ENCODE measurements around the gene UBALD2. TPM values are rescaled to one million over a fixed set of nuclear protein-coding genes. Genes with fewer than 3 reads are reported as not detected.
"Not testable (repeated sequence)": the region's sequence is repeated elsewhere in the genome, so short reads cannot be mapped to it uniquely, and the experiment has no call there.

UBALD2 gene
- total and polyA plus RNA-seq, 8 donors, result 17.8 to 34.6 (median 24.6) TPM

- TF ChIP-seq, protein P1, sequence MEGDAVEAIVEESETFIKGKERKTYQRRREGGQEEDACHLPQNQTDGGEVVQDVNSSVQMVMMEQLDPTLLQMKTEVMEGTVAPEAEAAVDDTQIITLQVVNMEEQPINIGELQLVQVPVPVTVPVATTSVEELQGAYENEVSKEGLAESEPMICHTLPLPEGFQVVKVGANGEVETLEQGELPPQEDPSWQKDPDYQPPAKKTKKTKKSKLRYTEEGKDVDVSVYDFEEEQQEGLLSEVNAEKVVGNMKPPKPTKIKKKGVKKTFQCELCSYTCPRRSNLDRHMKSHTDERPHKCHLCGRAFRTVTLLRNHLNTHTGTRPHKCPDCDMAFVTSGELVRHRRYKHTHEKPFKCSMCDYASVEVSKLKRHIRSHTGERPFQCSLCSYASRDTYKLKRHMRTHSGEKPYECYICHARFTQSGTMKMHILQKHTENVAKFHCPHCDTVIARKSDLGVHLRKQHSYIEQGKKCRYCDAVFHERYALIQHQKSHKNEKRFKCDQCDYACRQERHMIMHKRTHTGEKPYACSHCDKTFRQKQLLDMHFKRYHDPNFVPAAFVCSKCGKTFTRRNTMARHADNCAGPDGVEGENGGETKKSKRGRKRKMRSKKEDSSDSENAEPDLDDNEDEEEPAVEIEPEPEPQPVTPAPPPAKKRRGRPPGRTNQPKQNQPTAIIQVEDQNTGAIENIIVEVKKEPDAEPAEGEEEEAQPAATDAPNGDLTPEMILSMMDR (IDR thresholded peaks at IDR 0.05), result no peak
- ATAC-seq (no peak), DNase-seq (no peak), FAIRE-seq (no peak)
- Histone ChIP-seq H3K36me3 (peaks cover 0 to 8% (median 0%) of the 10 kb centered on the region in 3 donors), H3K4me1 (peaks cover 45 to 74% (median 49%) of the 10 kb centered on the region in 3 donors), H3K9me3 (no peaks in the 10 kb centered on the region), H3K27me3 (no peaks in the 10 kb centered on the region), H3K4me3 (peak overlapping the region; percentile 84 to 99 (median 94)), H3K27ac (peak overlapping the region in 2 of 4 donors; percentile 92 to 94)
- WGBS, 2 donors, result 75 to 79% methylated on average over 4 of the region's 4 CpGs
- intact Hi-C loops (cut with DNase I), result no loop called here
Measured at GRCh38 chr17:76267051-76267576, 2.0 kb downstream of the UBALD2 start.

DNA sequence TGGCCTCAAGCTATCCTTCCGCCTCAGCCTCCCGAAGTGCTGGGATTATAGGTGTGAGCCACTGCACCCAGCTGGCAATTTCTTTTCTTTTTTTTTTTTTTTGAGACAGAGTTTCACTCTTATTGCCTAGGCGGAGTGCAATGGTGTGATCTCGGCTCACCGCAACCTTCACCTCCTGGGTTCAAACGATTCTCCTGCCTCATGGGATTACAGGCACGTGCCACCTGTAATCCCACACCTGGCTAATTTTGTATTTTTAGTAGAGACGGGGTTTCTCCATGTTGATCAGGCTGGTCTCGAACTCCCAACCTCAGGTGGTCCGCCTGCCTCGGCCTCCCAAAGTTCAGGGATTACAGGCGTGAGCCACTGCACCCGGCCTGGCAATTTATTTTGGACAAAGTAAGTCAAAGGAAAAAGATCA lies 2.4 kb downstream of the UBALD2 start:
- H3K27ac ChIP-seq, result peak overlapping the region in 2 of 4 donors; percentile 50 to 92
- intact Hi-C loops (cut with DNase I); FAIRE-seq; H3K36me3 ChIP-seq; H3K9me3 ChIP-seq; H3K27me3 ChIP-seq; ATAC-seq; DNase-seq: not testable (repeated sequence)
- peak overlapping the region in 1 of 4 donors; percentile 84 for H3K4me3 ChIP-seq
- 85 to 86% methylated on average over 13 of the region's 13 CpGs for WGBS, 2 donors
- H3K4me1 ChIP-seq, result peaks cover 44 to 74% (median 44%) of the 10 kb centered on the region in 3 donors

DNA sequence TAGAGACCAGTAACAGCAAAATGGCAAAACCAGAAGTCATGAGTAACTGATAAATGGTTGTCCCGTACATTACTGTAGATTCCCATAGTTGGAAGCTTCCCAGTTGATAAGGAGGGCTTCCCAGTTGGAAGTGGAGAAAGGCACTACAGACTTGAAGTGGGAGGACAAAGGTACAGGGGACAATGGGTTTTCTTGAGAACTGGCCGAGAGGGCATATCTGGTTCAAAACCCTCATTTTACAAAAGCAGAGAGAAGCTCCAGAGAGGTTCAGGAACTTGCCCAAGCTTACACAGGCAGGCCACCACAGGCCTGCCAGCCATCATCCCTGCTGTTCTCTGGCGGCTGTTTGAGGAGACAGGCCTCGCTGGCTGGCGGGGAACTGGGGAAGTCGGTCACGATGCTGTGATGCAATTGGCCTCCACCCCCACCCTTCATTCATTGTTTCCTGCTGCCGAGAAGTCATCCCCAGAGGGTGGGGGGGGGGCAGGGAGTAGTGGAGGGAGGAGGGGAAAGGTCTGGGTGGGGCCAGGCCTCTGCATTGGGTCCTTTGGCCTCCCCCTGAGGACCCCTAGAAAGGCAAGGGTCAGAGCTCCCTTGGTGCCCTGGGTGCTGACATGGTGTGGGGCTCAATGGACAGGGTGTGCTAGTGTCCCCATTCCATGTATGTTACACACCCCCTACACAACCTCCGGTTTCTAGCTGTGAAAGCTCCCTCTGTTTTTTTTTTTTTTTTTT lies 3.0 kb downstream of the UBALD2 start:
- TF ChIP-seq, protein P1 (IDR thresholded peaks at IDR 0.05), result no peak
- ATAC-seq, result peak in 1 of 4 donors; percentile 2
- Histone ChIP-seq H3K27me3 (no peaks in the 10 kb centered on the region), H3K9me3 (no peaks in the 10 kb centered on the region), H3K27ac (peak overlapping the region in 3 of 4 donors; percentile 16 to 92 (median 50)), H3K4me1 (peaks cover 39 to 71% (median 44%) of the 10 kb centered on the region in 3 donors), H3K36me3 (peaks cover 0 to 8% (median 0%) of the 10 kb centered on the region in 3 donors), H3K4me3 (peak overlapping the region in 1 of 4 donors; percentile 15)
- intact Hi-C loops (cut with DNase I), result no loop called here
- DNase-seq, result peak in 5 of 6 donors; percentile 52 to 74 (median 66)
- 38 to 45% methylated on average over 9 of the region's 9 CpGs for WGBS, 2 donors
- FAIRE-seq, result no peak

DNA sequence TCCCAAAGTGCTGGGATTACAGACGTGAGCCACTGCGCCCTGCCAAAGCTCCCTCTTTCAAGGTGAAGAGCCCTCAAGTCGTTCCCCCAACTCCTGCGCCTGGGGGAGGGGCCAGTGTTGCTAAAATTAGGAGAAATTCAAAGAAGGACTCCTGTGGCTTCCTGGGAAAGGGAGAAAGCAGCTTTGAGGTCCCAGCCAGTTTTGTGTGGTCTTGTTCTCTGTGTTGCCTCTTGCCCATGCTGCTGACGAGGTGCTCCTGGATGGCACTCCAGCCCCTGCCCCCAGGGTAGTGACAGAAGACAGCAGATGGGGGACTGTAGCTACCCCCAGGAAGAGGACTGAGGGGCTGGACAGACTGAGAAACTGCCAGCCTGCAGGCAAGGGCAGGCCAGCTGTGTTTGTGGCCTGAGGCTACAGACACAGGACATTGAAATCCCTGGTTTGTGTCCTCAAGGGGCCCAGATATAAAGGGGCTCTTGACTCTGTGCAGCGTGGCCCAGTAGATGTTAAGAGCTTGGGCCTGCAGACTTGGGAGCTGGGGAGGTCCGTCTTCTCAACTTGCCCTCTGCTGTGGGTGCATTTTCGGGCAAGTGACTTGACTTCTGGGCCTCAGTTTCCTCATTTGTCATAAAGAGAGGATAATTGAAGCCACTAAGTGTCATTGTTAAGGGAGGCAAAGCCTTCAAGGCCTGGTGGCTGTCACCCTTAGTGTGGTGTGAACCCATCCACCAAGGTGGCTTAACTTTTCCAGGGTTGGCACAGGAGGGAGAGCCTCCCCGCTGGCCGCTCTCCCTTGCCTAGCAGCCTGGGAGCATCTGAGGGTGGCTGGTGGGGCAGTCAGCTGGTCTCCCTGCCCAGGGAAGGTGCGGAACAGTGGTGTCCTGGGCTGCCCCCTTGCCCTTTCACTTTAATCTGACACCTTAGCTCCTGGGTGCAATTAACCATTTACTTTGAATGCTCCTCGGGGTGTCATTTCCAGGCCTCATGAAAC lies 4.1 kb downstream of the UBALD2 start:
- ATAC-seq, result no peak
- TF ChIP-seq, protein P1 (IDR thresholded peaks at IDR 0.05), result no peak
- no peak for FAIRE-seq
- peak overlapping the region in 2 of 4 donors; percentile 50 to 92 for H3K27ac ChIP-seq
- peak in 1 of 6 donors; percentile 22 for DNase-seq
- peaks cover 0 to 8% (median 0%) of the 10 kb centered on the region in 3 donors for H3K36me3 ChIP-seq
- no peak overlapping the region for H3K4me3 ChIP-seq
- WGBS, 2 donors, result 73 to 74% methylated on average over 12 of the region's 12 CpGs
- peaks cover 29 to 60% (median 33%) of the 10 kb centered on the region in 3 donors for H3K4me1 ChIP-seq
- H3K27me3 ChIP-seq, result no peaks in the 10 kb centered on the region
- intact Hi-C loops (cut with DNase I), result no loop called here
- no peaks in the 10 kb centered on the region for H3K9me3 ChIP-seq

- H3K4me3 ChIP-seq, result no peak overlapping the region
- peaks cover 29 to 56% (median 29%) of the 10 kb centered on the region in 3 donors for H3K4me1 ChIP-seq
- peaks cover 0 to 8% (median 0%) of the 10 kb centered on the region in 3 donors for H3K36me3 ChIP-seq
- ATAC-seq, result no peak
- intact Hi-C loops (cut with DNase I), result no loop called here
- TF ChIP-seq, protein P1 (IDR thresholded peaks at IDR 0.05), result no peak
- peak overlapping the region in 1 of 4 donors; percentile 92 for H3K27ac ChIP-seq
- no peaks in the 10 kb centered on the region for H3K27me3 ChIP-seq
- DNase-seq, result peak in 4 of 6 donors; percentile 29 to 75 (median 54)
- no peak for FAIRE-seq
- 79 to 85% methylated on average over 26 of the region's 26 CpGs for WGBS, 2 donors
- no peaks in the 10 kb centered on the region for H3K9me3 ChIP-seq
Measured at GRCh38 chr17:76270127-76270592, 5.0 kb downstream of the UBALD2 start.
